HS-27A (cell line): ENCODE measurements around the gene EDNRA.

Source experiments
- DNase-seq: peaks from one replicate; pipeline ENCODE4 v3.0.0-alpha.2; 2012; ENCODE audit warnings: low read depth, missing footprints

The EDNRA gene

GRCh38 chr4:147498031-147498660 is 17.2 kb downstream of the EDNRA start:
- DNase-seq = no peak

- no peak for DNase-seq
Observed at GRCh38 chr4:147508346-147508745, 27.4 kb downstream of the EDNRA start.

- DNase-seq = no peak
Observed at GRCh38 chr4:147509386-147509785, 28.5 kb downstream of the EDNRA start.

- no peak for DNase-seq
Observed at GRCh38 chr4:147510962-147511668, 30.2 kb downstream of the EDNRA start.

- DNase-seq = no peak
Observed at GRCh38 chr4:147513091-147513490, 32.2 kb downstream of the EDNRA start.

- DNase-seq = no peak
Observed at GRCh38 chr4:147513952-147514351, 33.1 kb downstream of the EDNRA start.

GRCh38 chr4:147515220-147515936 is 34.5 kb downstream of the EDNRA start:
- DNase-seq = no peak

GRCh38 chr4:147516133-147516532 is 35.2 kb downstream of the EDNRA start:
- no peak for DNase-seq

- DNase-seq = no peak
Observed at GRCh38 chr4:147518086-147518485, 37.2 kb downstream of the EDNRA start.

GRCh38 chr4:147518846-147519767 is 38.2 kb downstream of the EDNRA start:
- peak; percentile 58 for DNase-seq

- no peak for DNase-seq
Observed at GRCh38 chr4:147524601-147525000, 43.7 kb downstream of the EDNRA start.

GRCh38 chr4:147525494-147526271 is 44.8 kb downstream of the EDNRA start:
- no peak for DNase-seq

- no peak for DNase-seq
Observed at GRCh38 chr4:147526272-147526654, 45.4 kb downstream of the EDNRA start.

GRCh38 chr4:147528054-147528453 is 47.2 kb downstream of the EDNRA start:
- no peak for DNase-seq

- DNase-seq = no peak
Observed at GRCh38 chr4:147530134-147530533, 49.2 kb downstream of the EDNRA start.

GRCh38 chr4:147530723-147531122 is 49.8 kb downstream of the EDNRA start:
- DNase-seq = peak; percentile 68

- no peak for DNase-seq
Observed at GRCh38 chr4:147532896-147533295, 52.0 kb downstream of the EDNRA start.

- no peak for DNase-seq
Observed at GRCh38 chr4:147533331-147533730, 52.4 kb downstream of the EDNRA start.

- no peak for DNase-seq
Observed at GRCh38 chr4:147535124-147535523, 54.2 kb downstream of the EDNRA start.

GRCh38 chr4:147538711-147539110 is 57.8 kb downstream of the EDNRA start:
- DNase-seq = no peak

- DNase-seq = no peak
Observed at GRCh38 chr4:147539959-147540358, 59.1 kb downstream of the EDNRA start.
